ENCODE measurements around the gene THG1L.

THG1L gene

GRCh38 chr5:157750320-157750719 is 19.1 kb downstream of the THG1L start:
- TF ChIP-seq CTCF (IDR thresholded peaks at IDR 0.05), result no peak
- no peak overlapping the region for H3K27ac ChIP-seq

GRCh38 chr5:157756122-157756521 is 24.9 kb downstream of the THG1L start:
- no peak overlapping the region for H3K27ac ChIP-seq
- TF ChIP-seq ZFX (IDR thresholded peaks at IDR 0.05; ENCODE audit: borderline replicate concordance), result no peak
- no peak for TF ChIP-seq CTCF (IDR thresholded peaks at IDR 0.05)

- H3K27ac ChIP-seq, result no peak overlapping the region
- TF ChIP-seq ZFX (IDR thresholded peaks at IDR 0.05; ENCODE audit: borderline replicate concordance) (no peak), CTCF (IDR thresholded peaks at IDR 0.05) (no peak)
Observed at GRCh38 chr5:157758706-157759105, 27.5 kb downstream of the THG1L start.

GRCh38 chr5:157761690-157762621 is 30.7 kb downstream of the THG1L start:
- TF ChIP-seq ZFX (IDR thresholded peaks at IDR 0.05; ENCODE audit: borderline replicate concordance) (no peak), CTCF (IDR thresholded peaks at IDR 0.05) (peak; percentile 85)
- no peak overlapping the region for H3K27ac ChIP-seq

GRCh38 chr5:157764531-157764930 is 33.3 kb downstream of the THG1L start:
- H3K27ac ChIP-seq, result no peak overlapping the region
- no peak for TF ChIP-seq CTCF (IDR thresholded peaks at IDR 0.05)
- no peak for TF ChIP-seq ZFX (IDR thresholded peaks at IDR 0.05; ENCODE audit: borderline replicate concordance)

GRCh38 chr5:157766442-157766841 is 35.2 kb downstream of the THG1L start:
- H3K27ac ChIP-seq, result no peak overlapping the region
- TF ChIP-seq ZFX (IDR thresholded peaks at IDR 0.05; ENCODE audit: borderline replicate concordance) (no peak), CTCF (IDR thresholded peaks at IDR 0.05) (no peak)

GRCh38 chr5:157766902-157767301 is 35.7 kb downstream of the THG1L start:
- TF ChIP-seq ZFX (IDR thresholded peaks at IDR 0.05; ENCODE audit: borderline replicate concordance), result no peak
- TF ChIP-seq CTCF (IDR thresholded peaks at IDR 0.05), result no peak
- no peak overlapping the region for H3K27ac ChIP-seq

Measured in 22Rv1 (cell line).